ENCODE results near the gene RCCD1. TPM values are rescaled to one million over a fixed set of nuclear protein-coding genes. Genes with fewer than 3 reads are reported as not detected.

The RCCD1 gene
- total RNA-seq, 1 experiment from 2014 or later: 38.5 TPM

- intact Hi-C loops (cut with micrococcal nuclease): no loop called here
- RAD21 ChIA-PET (ENCODE audit: low non-redundant PET in 1 of 2, low total read pairs in 2 of 2, uncharacterized antibody in 2 of 2, unreplicated experiment in 2 of 2): interaction anchor here in 1 of 2 experiments (1.6 kb wide), 1 partner anchor 18 kb away, joined by 10 read pairs; the partner anchor contains the start of gene UNC45A
- Histone ChIP-seq H3K9ac (ENCODE audit: low read length) (no peak overlapping the region), H3K4me1 (ENCODE audit: control insufficient read depth in 1 of 2, insufficient read depth in 2 of 2, low read length in 2 of 2) (peaks cover 11 to 31% of the 10 kb centered on the region in 2 experiments), H3K27me3 (ENCODE audit: insufficient read depth, low read length) (no peaks in the 10 kb centered on the region), H3K79me2 (ENCODE audit: insufficient read depth, low read length) (peaks cover 21% of the 10 kb centered on the region), H2AFZ (ENCODE audit: low read depth, low read length, poor library complexity, severe bottlenecking) (no peak overlapping the region), H3K27ac (ENCODE audit: low read depth, low read length) (no peak overlapping the region), H3K4me2 (ENCODE audit: low read length) (no peak overlapping the region), H3K9me2 (ENCODE audit: insufficient read depth) (no peaks in the 10 kb centered on the region), H4K20me1 (ENCODE audit: insufficient read depth) (no peaks in the 10 kb centered on the region), H3K36me3 (ENCODE audit: control insufficient read depth in 1 of 2, insufficient read depth in 2 of 2, low read length in 2 of 2) (peaks cover 12 to 23% of the 10 kb centered on the region in 2 experiments; a peak in 3 of 4 replicates), H3K9me3 (ENCODE audit: control insufficient read depth in 1 of 2, insufficient read depth in 1 of 2, low read depth in 1 of 2, low read length in 2 of 2) (no peaks in the 10 kb centered on the region), H3K4me3 (replicated peaks in 1 of 2; ENCODE audit: low read depth in 1 of 2, low read length in 2 of 2) (no peak overlapping the region)
- no peak for DNase-seq (ENCODE audit: low read depth, low spot score)
- no TSS peak for BruUV-seq (replicated peaks)
- POLR2A ChIA-PET: interaction anchor here (2.3 kb wide), 1 partner anchor 18 kb away, joined by 21 read pairs; the partner anchor contains the start of gene UNC45A
- CTCF ChIA-PET: interaction anchor here (4.0 kb wide), 1 partner anchor 20 kb away, joined by 35 read pairs; the partner anchor contains the start of genes HDDC3 and UNC45A
- no peak for ATAC-seq
- TF ChIP-seq ELF1 (IDR thresholded peaks at IDR 0.05; ENCODE audit: borderline replicate concordance, low read depth) (no peak), RAD21 (IDR thresholded peaks at IDR 0.05; ENCODE audit: low read depth) (no peak), POLR2A (IDR thresholded peaks at IDR 0.05; ENCODE audit: borderline replicate concordance, extremely low read depth, insufficient read depth, insufficient read length) (no peak), YY1 (IDR thresholded peaks at IDR 0.05; ENCODE audit: extremely low read depth, insufficient replicate concordance, low read depth, low read length) (no peak), FOSL1 (IDR thresholded peaks at IDR 0.05; ENCODE audit: low read depth) (no peak), ATF3 (IDR thresholded peaks at IDR 0.05) (no peak), POLR2AphosphoS5 (IDR thresholded peaks at IDR 0.05; ENCODE audit: low read depth, low read length) (no peak), SRF (IDR thresholded peaks at IDR 0.05; ENCODE audit: low read depth) (no peak), JUND (IDR thresholded peaks at IDR 0.05) (no peak), CBX3 (IDR thresholded peaks at IDR 0.05; ENCODE audit: low read depth) (no peak), MAX (IDR thresholded peaks at IDR 0.05) (no peak), REST (IDR thresholded peaks at IDR 0.05; ENCODE audit: low read depth) (no peak), EZH2 (IDR thresholded peaks at IDR 0.05) (no peak), TCF7L2 (IDR thresholded peaks at IDR 0.05; ENCODE audit: borderline replicate concordance, extremely low read depth, insufficient read depth, insufficient read length) (no peak), EZH2phosphoT487 (IDR thresholded peaks at IDR 0.05; ENCODE audit: borderline replicate concordance) (no peak)
- TF ChIP-seq, protein P1, sequence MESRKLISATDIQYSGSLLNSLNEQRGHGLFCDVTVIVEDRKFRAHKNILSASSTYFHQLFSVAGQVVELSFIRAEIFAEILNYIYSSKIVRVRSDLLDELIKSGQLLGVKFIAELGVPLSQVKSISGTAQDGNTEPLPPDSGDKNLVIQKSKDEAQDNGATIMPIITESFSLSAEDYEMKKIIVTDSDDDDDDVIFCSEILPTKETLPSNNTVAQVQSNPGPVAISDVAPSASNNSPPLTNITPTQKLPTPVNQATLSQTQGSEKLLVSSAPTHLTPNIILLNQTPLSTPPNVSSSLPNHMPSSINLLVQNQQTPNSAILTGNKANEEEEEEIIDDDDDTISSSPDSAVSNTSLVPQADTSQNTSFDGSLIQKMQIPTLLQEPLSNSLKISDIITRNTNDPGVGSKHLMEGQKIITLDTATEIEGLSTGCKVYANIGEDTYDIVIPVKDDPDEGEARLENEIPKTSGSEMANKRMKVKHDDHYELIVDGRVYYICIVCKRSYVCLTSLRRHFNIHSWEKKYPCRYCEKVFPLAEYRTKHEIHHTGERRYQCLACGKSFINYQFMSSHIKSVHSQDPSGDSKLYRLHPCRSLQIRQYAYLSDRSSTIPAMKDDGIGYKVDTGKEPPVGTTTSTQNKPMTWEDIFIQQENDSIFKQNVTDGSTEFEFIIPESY (IDR thresholded peaks at IDR 0.05; ENCODE audit: extremely low read depth, insufficient replicate concordance, low read length): no peak
- TF ChIP-seq, protein P2, sequence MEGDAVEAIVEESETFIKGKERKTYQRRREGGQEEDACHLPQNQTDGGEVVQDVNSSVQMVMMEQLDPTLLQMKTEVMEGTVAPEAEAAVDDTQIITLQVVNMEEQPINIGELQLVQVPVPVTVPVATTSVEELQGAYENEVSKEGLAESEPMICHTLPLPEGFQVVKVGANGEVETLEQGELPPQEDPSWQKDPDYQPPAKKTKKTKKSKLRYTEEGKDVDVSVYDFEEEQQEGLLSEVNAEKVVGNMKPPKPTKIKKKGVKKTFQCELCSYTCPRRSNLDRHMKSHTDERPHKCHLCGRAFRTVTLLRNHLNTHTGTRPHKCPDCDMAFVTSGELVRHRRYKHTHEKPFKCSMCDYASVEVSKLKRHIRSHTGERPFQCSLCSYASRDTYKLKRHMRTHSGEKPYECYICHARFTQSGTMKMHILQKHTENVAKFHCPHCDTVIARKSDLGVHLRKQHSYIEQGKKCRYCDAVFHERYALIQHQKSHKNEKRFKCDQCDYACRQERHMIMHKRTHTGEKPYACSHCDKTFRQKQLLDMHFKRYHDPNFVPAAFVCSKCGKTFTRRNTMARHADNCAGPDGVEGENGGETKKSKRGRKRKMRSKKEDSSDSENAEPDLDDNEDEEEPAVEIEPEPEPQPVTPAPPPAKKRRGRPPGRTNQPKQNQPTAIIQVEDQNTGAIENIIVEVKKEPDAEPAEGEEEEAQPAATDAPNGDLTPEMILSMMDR (IDR thresholded peaks at IDR 0.05 in 2 of 3, conservative IDR thresholded peaks at IDR 0.05 in 1 of 3; ENCODE audit: borderline replicate concordance in 1 of 3, insufficient read depth in 1 of 3, low read depth in 2 of 3, low read length in 2 of 3): no peak
These were observed 1.6 kb upstream of the RCCD1 start for GRCh38 chr15:90952901-90953677.
